ENCODE measurements around the gene ITIH5.

DNA sequence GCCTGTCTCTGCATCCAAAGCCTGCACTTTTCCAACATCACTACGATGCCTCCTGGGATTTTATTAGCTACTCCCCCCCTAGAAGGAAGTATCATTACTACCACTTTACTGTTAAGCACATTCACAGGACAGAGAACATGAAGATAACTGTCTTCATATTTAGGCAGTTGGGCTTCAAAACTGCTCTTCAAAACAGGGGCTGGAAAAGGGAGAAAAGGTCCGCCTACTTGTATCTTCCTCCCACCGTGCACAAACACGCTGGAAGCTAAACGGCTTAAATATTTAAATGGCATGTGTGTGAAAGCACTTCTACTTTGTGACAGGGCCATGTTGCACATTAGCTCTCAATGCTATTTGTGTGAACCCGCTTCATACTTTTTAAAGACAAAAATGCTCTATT lies 999 bp downstream of the ITIH5 start:
- TF ChIP-seq, protein P1, sequence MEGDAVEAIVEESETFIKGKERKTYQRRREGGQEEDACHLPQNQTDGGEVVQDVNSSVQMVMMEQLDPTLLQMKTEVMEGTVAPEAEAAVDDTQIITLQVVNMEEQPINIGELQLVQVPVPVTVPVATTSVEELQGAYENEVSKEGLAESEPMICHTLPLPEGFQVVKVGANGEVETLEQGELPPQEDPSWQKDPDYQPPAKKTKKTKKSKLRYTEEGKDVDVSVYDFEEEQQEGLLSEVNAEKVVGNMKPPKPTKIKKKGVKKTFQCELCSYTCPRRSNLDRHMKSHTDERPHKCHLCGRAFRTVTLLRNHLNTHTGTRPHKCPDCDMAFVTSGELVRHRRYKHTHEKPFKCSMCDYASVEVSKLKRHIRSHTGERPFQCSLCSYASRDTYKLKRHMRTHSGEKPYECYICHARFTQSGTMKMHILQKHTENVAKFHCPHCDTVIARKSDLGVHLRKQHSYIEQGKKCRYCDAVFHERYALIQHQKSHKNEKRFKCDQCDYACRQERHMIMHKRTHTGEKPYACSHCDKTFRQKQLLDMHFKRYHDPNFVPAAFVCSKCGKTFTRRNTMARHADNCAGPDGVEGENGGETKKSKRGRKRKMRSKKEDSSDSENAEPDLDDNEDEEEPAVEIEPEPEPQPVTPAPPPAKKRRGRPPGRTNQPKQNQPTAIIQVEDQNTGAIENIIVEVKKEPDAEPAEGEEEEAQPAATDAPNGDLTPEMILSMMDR (IDR thresholded peaks at IDR 0.05; ENCODE audit: low read depth, low read length): no peak
- TF ChIP-seq POLR2A (IDR thresholded peaks at IDR 0.05; ENCODE audit: extremely low read depth, insufficient read length) (no peak), MYC (IDR thresholded peaks at IDR 0.05; ENCODE audit: low read depth, low read length) (no peak)
- TF ChIP-seq, protein P2, sequence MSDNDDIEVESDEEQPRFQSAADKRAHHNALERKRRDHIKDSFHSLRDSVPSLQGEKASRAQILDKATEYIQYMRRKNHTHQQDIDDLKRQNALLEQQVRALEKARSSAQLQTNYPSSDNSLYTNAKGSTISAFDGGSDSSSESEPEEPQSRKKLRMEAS (IDR thresholded peaks at IDR 0.05; ENCODE audit: low read depth, low read length): no peak

Data from NB4 (cell line).